Measurements from ENCODE around the gene FBXO44. TPM values are rescaled to one million over a fixed set of nuclear protein-coding genes. Genes with fewer than 3 reads are reported as not detected.

The FBXO44 gene
- total RNA-seq, 1 experiment from 2014 or later: 34.9 TPM

GRCh38 chr1:11634365-11635192 is 20.1 kb upstream of the FBXO44 start:
- no peaks in the 10 kb centered on the region for H3K9me3 Mint-ChIP-seq
- H3K4me1 Mint-ChIP-seq: no peaks in the 10 kb centered on the region
- H3K27me3 Mint-ChIP-seq (ENCODE audit: low read depth): no peaks in the 10 kb centered on the region
- ChIA-PET POLR2A (interaction anchor here (0.7 to 0.8 kb wide), 2 partner anchors 99 to 482 kb away, joined by 4 to 5 read pairs; no protein-coding TSS in a partner anchor), CTCF (interaction anchor here (0.7 to 1.2 kb wide), 5 partner anchors 11 to 156 kb away, joined by 3 to 5 read pairs (median 3); partner anchors contain the start of gene DISP3)
- ATAC-seq: no peak
- no peaks in the 10 kb centered on the region for H3K36me3 Mint-ChIP-seq
- H3K27ac Mint-ChIP-seq: no peak overlapping the region
- no peak for DNase-seq (ENCODE audit: low spot score)
- no peak for TF ChIP-seq HMGA2 (CRISPR knock-in tag; IDR thresholded peaks at IDR 0.05)
- TF ChIP-seq MYBL2 (CRISPR knock-in tag; IDR thresholded peaks at IDR 0.05): no peak
- no peak for TF ChIP-seq NR2C2 (CRISPR knock-in tag; IDR thresholded peaks at IDR 0.05)
- TF ChIP-seq ARID4B (CRISPR knock-in tag; IDR thresholded peaks at IDR 0.05; ENCODE audit: borderline replicate concordance): no peak
- no peak overlapping the region for H3K4me3 Mint-ChIP-seq

- no peak overlapping the region for H3K4me3 Mint-ChIP-seq
- H3K27me3 Mint-ChIP-seq (ENCODE audit: low read depth): no peaks in the 10 kb centered on the region
- POLR2A ChIA-PET: no interaction called here
- no peaks in the 10 kb centered on the region for H3K4me1 Mint-ChIP-seq
- ATAC-seq (no peak), DNase-seq (ENCODE audit: low spot score) (no peak)
- no peaks in the 10 kb centered on the region for H3K9me3 Mint-ChIP-seq
- TF ChIP-seq ZNF219 (CRISPR knock-in tag; IDR thresholded peaks at IDR 0.05; ENCODE audit: borderline replicate concordance): no peak
- TF ChIP-seq ZNF396 (CRISPR knock-in tag; IDR thresholded peaks at IDR 0.05; ENCODE audit: borderline replicate concordance): no peak
- no peak for TF ChIP-seq ATF1 (CRISPR knock-in tag; IDR thresholded peaks at IDR 0.05)
- TF ChIP-seq, protein P1, sequence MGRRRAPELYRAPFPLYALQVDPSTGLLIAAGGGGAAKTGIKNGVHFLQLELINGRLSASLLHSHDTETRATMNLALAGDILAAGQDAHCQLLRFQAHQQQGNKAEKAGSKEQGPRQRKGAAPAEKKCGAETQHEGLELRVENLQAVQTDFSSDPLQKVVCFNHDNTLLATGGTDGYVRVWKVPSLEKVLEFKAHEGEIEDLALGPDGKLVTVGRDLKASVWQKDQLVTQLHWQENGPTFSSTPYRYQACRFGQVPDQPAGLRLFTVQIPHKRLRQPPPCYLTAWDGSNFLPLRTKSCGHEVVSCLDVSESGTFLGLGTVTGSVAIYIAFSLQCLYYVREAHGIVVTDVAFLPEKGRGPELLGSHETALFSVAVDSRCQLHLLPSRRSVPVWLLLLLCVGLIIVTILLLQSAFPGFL (CRISPR knock-in tag; IDR thresholded peaks at IDR 0.05; ENCODE audit: borderline replicate concordance): no peak
- no peak for TF ChIP-seq ESRRA (CRISPR knock-in tag; IDR thresholded peaks at IDR 0.05; ENCODE audit: borderline replicate concordance)
- TF ChIP-seq MXD4 (CRISPR knock-in tag; IDR thresholded peaks at IDR 0.05; ENCODE audit: borderline replicate concordance): no peak
- CTCF ChIA-PET: interaction anchor here (0.7 to 2.8 kb wide), 6 partner anchors 7 to 318 kb away, joined by 3 to 15 read pairs (median 4); partner anchors contain the start of genes DISP3 and FBXO6
- no peaks in the 10 kb centered on the region for H3K36me3 Mint-ChIP-seq
- no peak overlapping the region for H3K27ac Mint-ChIP-seq
These were observed 16.6 kb upstream of the FBXO44 start for GRCh38 chr1:11638121-11638520.

GRCh38 chr1:11639372-11639771 is 15.3 kb upstream of the FBXO44 start:
- CTCF ChIA-PET: no interaction called here
- H3K27ac Mint-ChIP-seq: no peak overlapping the region
- DNase-seq (ENCODE audit: low spot score) (no peak), ATAC-seq (no peak)
- no peaks in the 10 kb centered on the region for H3K36me3 Mint-ChIP-seq
- H3K27me3 Mint-ChIP-seq (ENCODE audit: low read depth): no peaks in the 10 kb centered on the region
- H3K4me3 Mint-ChIP-seq: no peak overlapping the region
- POLR2A ChIA-PET: interaction anchor here (0.7 kb wide), 2 partner anchors 102 to 164 kb away, joined by 3 to 5 read pairs; no protein-coding TSS in a partner anchor
- H3K9me3 Mint-ChIP-seq: no peaks in the 10 kb centered on the region
- H3K4me1 Mint-ChIP-seq: no peaks in the 10 kb centered on the region
- TF ChIP-seq ZNF423 (CRISPR knock-in tag; IDR thresholded peaks at IDR 0.05) (no peak), ZNF671 (CRISPR knock-in tag; IDR thresholded peaks at IDR 0.05) (no peak), ETV6 (CRISPR knock-in tag; IDR thresholded peaks at IDR 0.05) (no peak), ARID4B (CRISPR knock-in tag; IDR thresholded peaks at IDR 0.05; ENCODE audit: borderline replicate concordance) (no peak), NFE2L1 (CRISPR knock-in tag; IDR thresholded peaks at IDR 0.05) (no peak), GTF2I (CRISPR knock-in tag; conservative IDR thresholded peaks at IDR 0.05) (no peak), GRHL2 (CRISPR knock-in tag; IDR thresholded peaks at IDR 0.05; ENCODE audit: insufficient replicate concordance, severe bottlenecking) (no peak), KAT7 (CRISPR knock-in tag; IDR thresholded peaks at IDR 0.05; ENCODE audit: borderline replicate concordance) (no peak), IRF2 (CRISPR knock-in tag; IDR thresholded peaks at IDR 0.05; ENCODE audit: borderline replicate concordance, low read depth) (no peak), E2F5 (CRISPR knock-in tag; IDR thresholded peaks at IDR 0.05) (no peak)
- TF ChIP-seq, protein P2, sequence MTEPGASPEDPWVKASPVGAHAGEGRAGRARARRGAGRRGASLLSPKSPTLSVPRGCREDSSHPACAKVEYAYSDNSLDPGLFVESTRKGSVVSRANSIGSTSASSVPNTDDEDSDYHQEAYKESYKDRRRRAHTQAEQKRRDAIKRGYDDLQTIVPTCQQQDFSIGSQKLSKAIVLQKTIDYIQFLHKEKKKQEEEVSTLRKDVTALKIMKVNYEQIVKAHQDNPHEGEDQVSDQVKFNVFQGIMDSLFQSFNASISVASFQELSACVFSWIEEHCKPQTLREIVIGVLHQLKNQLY (CRISPR knock-in tag; IDR thresholded peaks at IDR 0.05): no peak

Data from WTC11 (cell line).